Measurements from ENCODE around the gene GIGYF2.
"Not testable (repeated sequence)": the region's sequence is repeated elsewhere in the genome, so short reads cannot be mapped to it uniquely, and the experiment has no call there.

The GIGYF2 gene

DNA sequence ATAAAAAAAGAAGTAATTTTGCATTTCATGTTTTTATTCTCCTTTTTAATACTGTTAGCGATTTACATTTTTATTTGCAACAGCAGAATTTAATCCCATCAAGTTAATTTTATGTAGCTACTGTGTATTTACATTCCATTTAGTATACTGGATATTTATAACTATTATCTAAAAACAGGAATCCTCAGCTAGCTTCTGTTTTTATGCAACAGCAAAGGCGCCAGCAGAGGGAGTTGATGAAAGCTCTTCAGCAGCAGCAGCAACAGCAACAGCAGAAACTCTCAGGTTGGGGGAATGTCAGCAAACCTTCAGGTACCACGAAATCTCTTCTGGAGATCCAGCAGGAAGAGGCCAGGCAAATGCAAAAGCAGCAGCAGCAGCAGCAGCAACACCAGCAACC, 146.7 kb downstream of the GIGYF2 start:
- TF ChIP-seq, protein P1, sequence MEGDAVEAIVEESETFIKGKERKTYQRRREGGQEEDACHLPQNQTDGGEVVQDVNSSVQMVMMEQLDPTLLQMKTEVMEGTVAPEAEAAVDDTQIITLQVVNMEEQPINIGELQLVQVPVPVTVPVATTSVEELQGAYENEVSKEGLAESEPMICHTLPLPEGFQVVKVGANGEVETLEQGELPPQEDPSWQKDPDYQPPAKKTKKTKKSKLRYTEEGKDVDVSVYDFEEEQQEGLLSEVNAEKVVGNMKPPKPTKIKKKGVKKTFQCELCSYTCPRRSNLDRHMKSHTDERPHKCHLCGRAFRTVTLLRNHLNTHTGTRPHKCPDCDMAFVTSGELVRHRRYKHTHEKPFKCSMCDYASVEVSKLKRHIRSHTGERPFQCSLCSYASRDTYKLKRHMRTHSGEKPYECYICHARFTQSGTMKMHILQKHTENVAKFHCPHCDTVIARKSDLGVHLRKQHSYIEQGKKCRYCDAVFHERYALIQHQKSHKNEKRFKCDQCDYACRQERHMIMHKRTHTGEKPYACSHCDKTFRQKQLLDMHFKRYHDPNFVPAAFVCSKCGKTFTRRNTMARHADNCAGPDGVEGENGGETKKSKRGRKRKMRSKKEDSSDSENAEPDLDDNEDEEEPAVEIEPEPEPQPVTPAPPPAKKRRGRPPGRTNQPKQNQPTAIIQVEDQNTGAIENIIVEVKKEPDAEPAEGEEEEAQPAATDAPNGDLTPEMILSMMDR (IDR thresholded peaks at IDR 0.05; ENCODE audit: extremely low read depth, missing control alignments), result no peak
- no peak for DNase-seq (ENCODE audit: low spot score)

DNA sequence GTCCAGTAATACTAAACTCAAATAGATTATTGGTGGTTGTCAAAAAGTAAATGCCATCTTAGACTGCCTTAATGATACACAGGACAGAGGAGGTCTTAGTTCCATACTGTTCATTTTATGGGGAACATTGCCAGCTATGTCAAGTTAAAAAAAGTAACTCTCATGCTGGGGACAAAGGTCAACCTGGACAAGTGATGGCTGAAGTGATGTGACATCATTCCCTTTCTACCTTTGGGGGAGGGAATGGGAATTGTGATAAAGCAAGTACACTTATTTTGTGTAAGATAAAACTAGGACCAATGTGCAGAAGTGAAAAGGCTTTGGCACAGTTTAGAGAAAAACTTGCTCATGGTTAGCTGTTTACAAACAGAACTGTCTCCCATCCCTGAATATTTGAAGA, 148.9 kb downstream of the GIGYF2 start:
- TF ChIP-seq, protein P1 (IDR thresholded peaks at IDR 0.05; ENCODE audit: extremely low read depth, missing control alignments), result no peak
- DNase-seq (ENCODE audit: low spot score), result no peak

DNA sequence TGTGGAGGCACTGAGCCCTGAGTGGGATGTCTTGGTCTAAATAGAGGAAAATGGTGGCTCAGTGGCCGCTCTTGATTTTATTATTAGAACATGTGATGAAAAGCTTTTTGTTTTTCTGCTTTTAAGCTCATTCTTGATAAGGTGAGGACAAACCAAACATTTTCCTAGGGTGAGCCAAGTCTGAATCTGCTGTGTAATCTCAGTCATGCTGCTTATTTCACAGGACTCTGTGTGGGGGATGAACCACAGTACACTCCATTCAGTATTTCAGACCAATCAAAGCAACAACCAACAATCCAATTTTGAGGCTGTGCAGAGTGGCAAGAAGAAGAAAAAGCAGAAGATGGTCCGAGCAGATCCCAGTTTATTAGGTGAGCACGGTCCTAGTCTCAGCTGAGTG, 152.9 kb downstream of the GIGYF2 start:
- no peak for DNase-seq (ENCODE audit: low spot score)
- TF ChIP-seq, protein P1 (IDR thresholded peaks at IDR 0.05; ENCODE audit: extremely low read depth, missing control alignments), result no peak

DNA sequence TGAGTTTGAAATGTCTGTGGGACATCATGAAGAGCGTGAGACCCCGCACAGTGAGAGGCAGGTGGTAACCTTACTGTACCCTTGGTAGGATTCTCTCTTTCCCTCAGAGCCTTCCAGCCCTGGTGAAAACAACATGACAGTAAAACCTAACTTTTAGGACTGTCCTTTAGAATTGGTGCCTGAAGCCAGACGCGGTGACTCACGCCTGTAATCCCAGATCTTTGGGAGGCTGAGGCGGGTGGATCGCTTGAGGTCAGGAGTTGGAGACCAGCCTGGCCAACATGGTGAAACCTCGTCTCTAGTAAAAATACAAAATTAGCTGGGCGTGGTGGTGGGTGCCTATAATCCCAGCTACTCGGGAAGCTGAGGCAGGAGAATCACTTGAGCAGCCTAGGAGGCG, 154.9 kb downstream of the GIGYF2 start:
- not testable (repeated sequence) for DNase-seq (ENCODE audit: low spot score)

DNA sequence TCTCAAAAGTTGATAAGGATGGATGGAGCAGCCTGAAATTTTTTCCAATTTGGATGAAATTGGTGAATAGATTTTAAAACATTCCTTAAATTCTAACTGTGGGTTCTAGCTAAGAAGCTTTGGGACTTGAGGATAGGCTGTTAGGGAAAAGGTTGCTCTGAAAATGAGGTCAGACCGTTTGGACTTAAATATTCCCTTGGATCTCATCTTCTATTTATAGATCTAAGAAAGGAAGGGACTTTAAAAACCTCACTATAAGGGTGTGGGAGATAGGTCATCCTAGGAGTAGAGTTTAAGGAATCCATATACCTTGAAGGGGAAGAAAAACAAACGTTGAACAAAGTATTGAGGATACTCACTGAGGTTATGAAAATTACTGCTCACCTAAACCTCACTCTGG, 155.5 kb downstream of the GIGYF2 start:
- TF ChIP-seq, protein P1 (IDR thresholded peaks at IDR 0.05; ENCODE audit: extremely low read depth, missing control alignments), result no peak
- DNase-seq (ENCODE audit: low spot score), result no peak

DNA sequence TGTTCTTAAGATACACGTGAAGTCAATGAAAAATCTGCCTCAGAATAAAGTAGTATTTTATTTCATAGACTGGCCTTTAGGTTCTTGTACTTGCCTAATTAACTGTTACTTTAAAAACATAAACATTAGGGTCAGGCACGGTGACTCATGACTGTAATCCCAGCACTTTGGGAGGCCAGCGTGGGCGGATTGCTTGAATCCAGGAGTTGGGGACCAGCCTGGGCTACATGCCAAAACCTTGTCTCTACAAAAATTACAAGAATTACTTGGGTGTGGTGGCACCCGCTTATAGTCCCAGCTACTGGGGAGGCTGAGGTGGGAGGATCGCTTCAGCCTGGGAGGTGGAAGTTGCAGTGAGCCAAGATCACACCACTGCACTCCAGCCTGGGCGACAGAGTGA, 157.0 kb downstream of the GIGYF2 start:
- TF ChIP-seq, protein P1 (IDR thresholded peaks at IDR 0.05; ENCODE audit: extremely low read depth, missing control alignments), result no peak
- DNase-seq (ENCODE audit: low spot score), result no peak

DNA sequence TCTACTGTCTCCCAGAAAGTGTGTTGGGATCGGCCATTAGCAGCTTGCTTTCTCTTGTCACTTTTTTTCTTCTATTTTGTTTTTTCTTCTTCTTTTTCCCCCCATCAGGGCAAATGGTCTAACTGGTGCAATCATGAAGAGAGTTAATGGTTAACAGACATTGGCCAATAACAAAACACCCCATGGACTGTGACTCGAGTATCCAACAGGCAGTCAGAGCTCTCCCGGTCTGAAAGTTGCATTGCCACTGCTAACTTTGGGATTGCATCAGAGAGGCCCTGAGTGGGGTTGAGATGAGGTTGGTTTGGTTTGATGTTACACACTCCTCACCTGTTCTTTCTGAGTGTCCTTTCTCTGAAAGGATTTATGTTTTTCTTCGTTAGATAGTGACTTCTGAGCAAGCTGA, 160.0 kb downstream of the GIGYF2 start:
- no peak for DNase-seq (ENCODE audit: low spot score)
- TF ChIP-seq, protein P1 (IDR thresholded peaks at IDR 0.05; ENCODE audit: extremely low read depth, missing control alignments), result no peak

DNA sequence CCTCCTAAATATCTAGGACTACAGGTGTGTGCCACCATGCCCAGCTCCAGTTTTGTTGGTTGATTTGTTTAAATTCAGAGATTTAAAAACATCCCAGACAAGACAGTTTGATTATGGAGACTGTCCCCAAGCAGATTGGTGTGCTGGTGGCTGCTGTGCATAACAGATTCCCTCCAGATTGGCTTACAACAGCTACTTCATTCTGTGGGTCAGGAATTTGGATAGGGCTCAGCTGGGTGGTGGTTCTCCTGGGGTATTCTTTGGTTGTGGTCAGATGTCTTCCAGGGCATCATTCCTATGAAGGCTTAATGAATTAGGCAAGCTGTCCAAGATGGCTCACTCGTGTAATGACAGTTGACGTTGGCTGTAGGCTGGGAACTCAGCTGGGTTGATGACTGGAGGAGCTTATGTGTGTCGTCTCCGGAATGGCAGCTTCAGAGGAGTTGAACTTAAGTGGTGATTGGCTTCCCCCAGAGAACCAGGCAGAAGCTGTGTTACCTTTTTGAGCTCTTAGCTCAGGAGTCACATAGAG, 162.3 kb downstream of the GIGYF2 start:
- TF ChIP-seq, protein P1 (IDR thresholded peaks at IDR 0.05; ENCODE audit: extremely low read depth, missing control alignments), result no peak
- DNase-seq (ENCODE audit: low spot score), result no peak
